ENCODE data around the gene PRICKLE1.

DNA sequence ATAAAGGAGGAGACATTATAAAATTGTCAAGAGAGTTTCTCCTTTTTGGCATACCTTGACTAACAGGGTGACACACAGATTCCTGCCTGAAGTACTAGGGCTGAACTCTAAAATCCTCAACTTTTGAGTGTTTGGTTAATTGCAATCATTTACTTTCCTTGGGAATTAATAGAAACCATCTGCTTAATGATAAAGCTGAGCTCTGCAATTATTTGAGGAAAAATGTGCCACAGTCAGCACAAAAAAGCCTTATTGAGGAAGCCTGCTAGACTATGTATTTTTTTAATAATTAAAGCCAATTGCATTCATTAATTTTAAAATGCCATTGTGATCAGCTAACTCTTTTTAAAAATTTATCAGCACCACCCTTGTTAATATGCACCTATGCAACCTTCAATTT is 38.7 kb downstream of the PRICKLE1 start:
- TF ChIP-seq, protein P1, sequence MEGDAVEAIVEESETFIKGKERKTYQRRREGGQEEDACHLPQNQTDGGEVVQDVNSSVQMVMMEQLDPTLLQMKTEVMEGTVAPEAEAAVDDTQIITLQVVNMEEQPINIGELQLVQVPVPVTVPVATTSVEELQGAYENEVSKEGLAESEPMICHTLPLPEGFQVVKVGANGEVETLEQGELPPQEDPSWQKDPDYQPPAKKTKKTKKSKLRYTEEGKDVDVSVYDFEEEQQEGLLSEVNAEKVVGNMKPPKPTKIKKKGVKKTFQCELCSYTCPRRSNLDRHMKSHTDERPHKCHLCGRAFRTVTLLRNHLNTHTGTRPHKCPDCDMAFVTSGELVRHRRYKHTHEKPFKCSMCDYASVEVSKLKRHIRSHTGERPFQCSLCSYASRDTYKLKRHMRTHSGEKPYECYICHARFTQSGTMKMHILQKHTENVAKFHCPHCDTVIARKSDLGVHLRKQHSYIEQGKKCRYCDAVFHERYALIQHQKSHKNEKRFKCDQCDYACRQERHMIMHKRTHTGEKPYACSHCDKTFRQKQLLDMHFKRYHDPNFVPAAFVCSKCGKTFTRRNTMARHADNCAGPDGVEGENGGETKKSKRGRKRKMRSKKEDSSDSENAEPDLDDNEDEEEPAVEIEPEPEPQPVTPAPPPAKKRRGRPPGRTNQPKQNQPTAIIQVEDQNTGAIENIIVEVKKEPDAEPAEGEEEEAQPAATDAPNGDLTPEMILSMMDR (conservative IDR thresholded peaks at IDR 0.05 in 1 of 2, IDR thresholded peaks at IDR 0.05 in 1 of 2; ENCODE audit: extremely low read depth in 1 of 2, insufficient read depth in 1 of 2, low read depth in 1 of 2, low read length in 2 of 2) = no peak
- no peak for TF ChIP-seq EZH2 (IDR thresholded peaks at IDR 0.05; ENCODE audit: borderline replicate concordance, low read length)
